Measurements from ENCODE around the gene TM2D3.

DNA sequence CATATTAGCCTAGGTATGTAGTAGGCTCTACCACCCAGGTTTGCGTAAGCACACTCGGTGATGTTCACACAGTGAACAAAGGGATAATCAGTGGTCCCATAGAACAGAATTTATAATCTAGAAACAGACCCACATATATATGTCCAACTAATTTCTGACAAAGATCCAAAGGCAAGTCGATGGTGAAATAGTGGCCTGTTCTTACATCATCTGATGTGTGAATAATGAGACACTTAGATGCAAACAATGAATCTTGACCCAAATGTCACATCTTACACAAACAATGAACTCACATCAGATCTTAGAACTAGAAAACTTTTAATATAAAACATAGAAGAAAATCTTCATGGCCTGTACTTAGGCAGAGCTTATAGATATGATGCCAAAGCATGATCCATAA lies 17.6 kb upstream of the TM2D3 start:
- TF ChIP-seq, protein P1, sequence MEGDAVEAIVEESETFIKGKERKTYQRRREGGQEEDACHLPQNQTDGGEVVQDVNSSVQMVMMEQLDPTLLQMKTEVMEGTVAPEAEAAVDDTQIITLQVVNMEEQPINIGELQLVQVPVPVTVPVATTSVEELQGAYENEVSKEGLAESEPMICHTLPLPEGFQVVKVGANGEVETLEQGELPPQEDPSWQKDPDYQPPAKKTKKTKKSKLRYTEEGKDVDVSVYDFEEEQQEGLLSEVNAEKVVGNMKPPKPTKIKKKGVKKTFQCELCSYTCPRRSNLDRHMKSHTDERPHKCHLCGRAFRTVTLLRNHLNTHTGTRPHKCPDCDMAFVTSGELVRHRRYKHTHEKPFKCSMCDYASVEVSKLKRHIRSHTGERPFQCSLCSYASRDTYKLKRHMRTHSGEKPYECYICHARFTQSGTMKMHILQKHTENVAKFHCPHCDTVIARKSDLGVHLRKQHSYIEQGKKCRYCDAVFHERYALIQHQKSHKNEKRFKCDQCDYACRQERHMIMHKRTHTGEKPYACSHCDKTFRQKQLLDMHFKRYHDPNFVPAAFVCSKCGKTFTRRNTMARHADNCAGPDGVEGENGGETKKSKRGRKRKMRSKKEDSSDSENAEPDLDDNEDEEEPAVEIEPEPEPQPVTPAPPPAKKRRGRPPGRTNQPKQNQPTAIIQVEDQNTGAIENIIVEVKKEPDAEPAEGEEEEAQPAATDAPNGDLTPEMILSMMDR (IDR thresholded peaks at IDR 0.05): no peak
- no peak for TF ChIP-seq POLR2A (IDR thresholded peaks at IDR 0.05)

Measured in prostate gland (tissue), 2 donors.